Calu3 (cell line): ENCODE measurements around the gene CDKL5. TPM values are rescaled to one million over a fixed set of nuclear protein-coding genes. Genes with fewer than 3 reads are reported as not detected.

Experiments
- BruUV-seq: library from RNA; stranded (reverse); fragments of 400-500 nt; replicated peaks from 2 replicates; lab custom pipeline; 2021; lab: Mats Ljungman, UMichigan
- CTCF ChIA-PET: fragments of 300-600 bp; sonication (Branson Sonifier 250); formaldehyde crosslinking; loops from one replicate; lab custom pipeline; 2022; ENCODE audit warnings: antibody characterized with exemption; lab: Charles Lee
- DNase-seq: peaks from one replicate; pipeline ENCODE4 v3.0.0; 2022
- H3K27ac Mint-ChIP-seq: one replicate; pipeline ENCODE4 v1.8.0; 2022; ENCODE audit warnings: mixed read lengths; ENCODE audit not compliant: unreplicated experiment
- H3K27me3 Mint-ChIP-seq: one replicate; pipeline ENCODE4 v1.8.0; 2022; ENCODE audit warnings: mixed read lengths; ENCODE audit not compliant: unreplicated experiment
- H3K36me3 Mint-ChIP-seq: one replicate; pipeline ENCODE4 v1.8.0; 2022; ENCODE audit warnings: mild to moderate bottlenecking, moderate library complexity, mixed read lengths; ENCODE audit not compliant: insufficient read depth, unreplicated experiment
- H3K4me1 Mint-ChIP-seq: one replicate; pipeline ENCODE4 v1.8.0; 2022; ENCODE audit warnings: mild to moderate bottlenecking, low read depth, mixed read lengths; ENCODE audit not compliant: unreplicated experiment
- H3K4me3 Mint-ChIP-seq: one replicate; pipeline ENCODE4 v1.8.0; 2022; ENCODE audit warnings: mild to moderate bottlenecking, low read depth, moderate library complexity, mixed read lengths; ENCODE audit not compliant: unreplicated experiment
- H3K9me3 Mint-ChIP-seq: one replicate; pipeline ENCODE4 v1.8.0; 2022; ENCODE audit warnings: low read depth, mixed read lengths; ENCODE audit not compliant: unreplicated experiment
- CTCF ChIP-seq: fragments of 200-600 bp; IDR thresholded peaks from one replicate; pipeline ENCODE4 v1.8.0; 2022; ENCODE audit warnings: antibody characterized with exemption; ENCODE audit not compliant: unreplicated experiment
- intact Hi-C: fragments of 100-400 bp; cut with micrococcal nuclease; formaldehyde crosslinking; loops from one replicate; pipeline ENCODE4 v1.10.0; 2022; ENCODE audit not compliant: unreplicated experiment
- total RNA-seq: library from RNA; stranded (reverse); gene quantifications from 2 replicates; pipeline ENCODE4 v1.2.3, GENCODE V29; 2022

Gene CDKL5
- total RNA-seq, 1 experiment from 2014 or later: 17.7 TPM

GRCh38 chrX:18464499-18464898 lies 39.1 kb downstream of the CDKL5 start:
- no peaks in the 10 kb centered on the region for H3K27me3 Mint-ChIP-seq
- CTCF ChIA-PET: no interaction called here
- no TSS peak for BruUV-seq

GRCh38 chrX:18465051-18465450 lies 39.6 kb downstream of the CDKL5 start:
- H3K9me3 Mint-ChIP-seq: no peaks in the 10 kb centered on the region
- H3K27ac Mint-ChIP-seq: no peak overlapping the region
- no TSS peak for BruUV-seq
- no peaks in the 10 kb centered on the region for H3K36me3 Mint-ChIP-seq
- H3K27me3 Mint-ChIP-seq: no peaks in the 10 kb centered on the region
- intact Hi-C loops: no loop called here
- CTCF ChIA-PET: no interaction called here
- DNase-seq: no peak
- TF ChIP-seq CTCF: no peak
- H3K4me3 Mint-ChIP-seq: no peak overlapping the region
- no peaks in the 10 kb centered on the region for H3K4me1 Mint-ChIP-seq

More at GRCh38 chrX:18464499-18464898, 39.1 kb downstream of the CDKL5 start:
- H3K27ac Mint-ChIP-seq: no peak overlapping the region
- H3K36me3 Mint-ChIP-seq: no peaks in the 10 kb centered on the region
- TF ChIP-seq CTCF: no peak
- H3K4me1 Mint-ChIP-seq: no peaks in the 10 kb centered on the region
- no peak for DNase-seq
- H3K9me3 Mint-ChIP-seq: no peaks in the 10 kb centered on the region
- H3K4me3 Mint-ChIP-seq: no peak overlapping the region
- intact Hi-C loops: no loop called here

GRCh38 chrX:18468599-18468998 lies 43.2 kb downstream of the CDKL5 start:
- TF ChIP-seq CTCF: no peak
- H3K27me3 Mint-ChIP-seq: no peaks in the 10 kb centered on the region
- DNase-seq: no peak
- H3K9me3 Mint-ChIP-seq: no peaks in the 10 kb centered on the region
- H3K4me3 Mint-ChIP-seq: no peak overlapping the region
- H3K27ac Mint-ChIP-seq: no peak overlapping the region
- no TSS peak for BruUV-seq
- no peaks in the 10 kb centered on the region for H3K4me1 Mint-ChIP-seq
- no peaks in the 10 kb centered on the region for H3K36me3 Mint-ChIP-seq
- intact Hi-C loops: no loop called here
- CTCF ChIA-PET: no interaction called here

GRCh38 chrX:18471296-18471695 lies 45.9 kb downstream of the CDKL5 start:
- H3K4me3 Mint-ChIP-seq: no peak overlapping the region
- no peaks in the 10 kb centered on the region for H3K9me3 Mint-ChIP-seq
- BruUV-seq: no TSS peak
- no peak overlapping the region for H3K27ac Mint-ChIP-seq
- intact Hi-C loops: no loop called here
- TF ChIP-seq CTCF: no peak
- no peaks in the 10 kb centered on the region for H3K36me3 Mint-ChIP-seq
- H3K27me3 Mint-ChIP-seq: no peaks in the 10 kb centered on the region
- CTCF ChIA-PET: no interaction called here
- DNase-seq: no peak
- H3K4me1 Mint-ChIP-seq: no peaks in the 10 kb centered on the region
